Limb (tissue), 2 donors: ENCODE measurements around the gene GPR17.

ENCODE experiments used
- DNase-seq, 2 donors: peaks; one replicate each; pipeline ENCODE4 v3.0.0-alpha.2; 2016; ENCODE audit errors: extremely low spot score in 2 of 2

GPR17 gene

DNA sequence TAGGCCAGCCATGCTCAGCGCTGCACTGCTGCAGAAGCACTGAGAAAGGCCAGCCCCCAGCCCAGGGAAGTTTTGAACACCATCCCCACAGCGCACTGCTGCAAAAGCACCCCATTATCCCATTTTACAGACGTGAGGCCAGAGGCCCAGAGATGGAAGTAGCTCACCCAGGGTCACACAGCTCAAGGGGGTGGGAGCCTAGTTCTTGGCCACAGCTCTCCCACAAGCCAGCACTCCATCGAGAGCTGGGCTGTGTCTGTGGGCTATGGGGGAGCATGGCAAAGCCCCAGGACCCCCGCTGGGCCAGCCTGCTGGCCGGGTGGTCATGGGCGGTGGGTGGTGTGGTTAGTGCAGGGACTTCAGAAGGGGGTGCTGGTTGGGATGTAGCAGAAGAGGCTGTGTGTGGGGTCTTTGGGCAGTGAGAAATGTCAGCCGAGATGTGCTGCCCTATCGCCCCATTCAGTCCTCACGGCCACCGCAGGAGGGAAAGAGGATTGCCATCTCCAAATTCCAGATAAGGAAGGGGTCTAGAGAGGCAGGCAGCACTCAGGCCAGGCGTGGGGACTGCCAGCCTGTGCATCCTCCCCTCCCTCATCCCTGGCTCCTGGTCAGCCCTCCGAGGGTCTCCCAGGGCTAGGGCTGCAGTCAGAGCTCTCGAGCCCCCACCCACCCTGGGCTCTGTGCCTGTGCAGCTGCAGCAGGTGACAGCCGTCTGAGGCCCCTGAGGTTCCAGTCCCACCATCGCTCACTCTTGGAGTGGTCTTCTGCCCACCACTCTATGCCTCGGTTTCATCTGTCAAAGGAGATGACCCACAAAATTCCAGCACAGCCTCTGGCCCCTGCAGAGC is 17.0 kb upstream of the GPR17 start:
- DNase-seq, result no peak

- no peak for DNase-seq
Measured at GRCh38 chr2:127629637-127630036, 16.3 kb upstream of the GPR17 start.

- no peak for DNase-seq
Measured at GRCh38 chr2:127630096-127630863, 15.7 kb upstream of the GPR17 start.

DNA sequence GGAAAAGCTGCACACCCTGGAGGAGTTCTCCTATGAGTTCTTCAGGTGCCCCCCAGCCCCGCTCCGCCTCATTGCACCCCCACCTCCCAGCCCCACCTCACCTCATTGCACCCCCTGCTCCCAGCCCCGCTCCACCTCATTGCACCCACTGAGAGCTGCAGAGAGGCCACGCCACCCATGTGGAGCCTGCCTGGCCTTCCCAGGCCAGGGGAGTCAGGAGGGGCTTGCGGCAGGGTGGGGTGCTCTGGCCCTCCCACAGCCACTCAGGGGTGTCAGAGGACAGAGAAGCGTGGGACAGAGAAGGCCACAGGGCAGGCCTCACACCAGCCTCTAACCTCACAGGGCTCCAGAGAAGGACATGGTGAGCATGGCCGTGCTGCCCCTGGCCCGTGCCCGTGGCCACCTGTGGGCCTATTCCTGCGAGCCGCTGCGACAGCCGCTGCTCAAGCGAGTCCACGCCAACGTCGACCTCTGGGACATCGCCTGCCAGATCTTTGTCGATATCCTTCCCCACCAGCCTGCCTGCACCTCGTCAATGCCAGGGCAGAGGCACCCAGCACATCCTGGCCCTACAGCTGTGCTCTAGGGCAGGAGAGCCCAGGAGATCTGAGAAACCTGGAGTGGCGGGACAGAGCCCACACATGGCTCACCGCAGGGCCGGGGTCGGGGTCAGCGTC is 15.0 kb upstream of the GPR17 start:
- DNase-seq, result no peak

DNA sequence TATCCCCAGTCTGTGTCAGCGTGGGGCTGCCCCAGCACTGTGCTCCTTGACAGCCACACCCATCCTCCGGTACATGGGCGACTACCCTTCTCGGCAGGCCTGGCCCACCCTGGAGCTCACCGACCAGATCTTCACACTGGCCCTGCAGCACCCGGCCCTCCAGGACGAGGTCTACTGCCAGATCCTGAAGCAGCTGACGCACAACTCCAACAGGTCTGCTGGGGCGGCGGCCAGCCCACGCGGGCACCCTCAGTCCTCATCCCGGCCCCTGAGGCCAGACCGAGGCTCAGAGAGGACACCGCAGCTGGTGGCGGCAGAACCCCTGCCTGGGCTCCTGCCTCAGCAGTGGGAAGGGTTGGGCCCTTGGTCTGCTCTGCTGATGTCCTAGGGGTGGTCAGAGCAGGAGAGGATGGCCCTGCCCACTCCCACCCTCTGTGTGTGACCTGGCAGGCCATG is 14.4 kb upstream of the GPR17 start:
- no peak for DNase-seq

- no peak for DNase-seq
Measured at GRCh38 chr2:127631997-127632581, 13.9 kb upstream of the GPR17 start.

- DNase-seq, result no peak
Measured at GRCh38 chr2:127632592-127633489, 13.1 kb upstream of the GPR17 start.

DNA sequence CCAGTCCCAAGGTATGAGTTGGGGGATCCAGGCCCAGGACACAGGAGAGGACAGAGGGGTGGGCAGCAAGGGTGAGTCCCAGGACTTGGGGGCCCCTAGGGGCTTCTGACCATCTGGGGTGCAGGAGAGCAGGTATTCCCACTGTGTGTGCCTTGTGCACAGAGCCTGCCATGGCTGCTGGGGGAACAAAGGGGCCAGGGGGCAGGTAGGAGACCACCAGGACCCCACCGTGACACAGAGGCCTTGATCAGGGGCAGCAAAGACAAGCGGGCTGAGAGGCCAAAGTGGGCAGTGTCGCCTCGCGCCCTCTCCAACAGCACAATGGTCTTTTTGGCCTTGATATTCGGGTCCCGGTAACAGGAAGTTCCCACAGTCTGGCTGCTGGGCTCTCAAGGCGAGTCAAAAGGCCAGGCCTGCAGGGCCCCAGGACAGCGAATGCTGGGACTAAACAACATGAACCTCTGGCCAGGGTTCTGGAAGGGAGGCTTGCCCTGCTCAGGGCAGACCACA is 12.3 kb upstream of the GPR17 start:
- no peak for DNase-seq

DNA sequence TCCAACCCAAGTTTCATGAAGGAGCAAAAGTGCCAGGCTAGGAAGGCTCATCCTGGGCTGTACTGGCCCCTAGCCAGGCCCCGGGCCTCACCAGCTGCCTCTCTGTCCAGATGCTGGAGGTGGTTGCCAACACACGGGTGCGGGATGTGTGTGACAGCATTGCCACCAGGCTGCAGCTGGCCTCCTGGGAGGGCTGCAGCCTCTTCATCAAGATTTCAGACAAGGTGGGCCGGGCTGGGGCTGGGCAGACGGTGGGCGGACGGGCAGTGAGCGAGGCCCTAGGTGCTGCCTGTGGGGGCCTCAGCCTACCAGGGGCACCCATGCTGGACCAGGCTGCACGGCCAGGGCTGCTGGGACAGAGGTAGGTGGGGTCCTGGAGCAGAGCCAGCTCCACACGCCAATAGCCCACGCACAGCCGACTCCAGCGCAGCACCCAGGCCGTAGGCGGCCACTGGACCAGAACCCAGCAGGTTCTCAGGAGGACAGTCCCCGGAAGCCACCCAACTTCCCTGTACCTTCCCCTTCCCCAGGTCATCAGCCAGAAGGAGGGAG is 11.8 kb upstream of the GPR17 start:
- DNase-seq, result peak in 1 of 2 donors; percentile 15

DNA sequence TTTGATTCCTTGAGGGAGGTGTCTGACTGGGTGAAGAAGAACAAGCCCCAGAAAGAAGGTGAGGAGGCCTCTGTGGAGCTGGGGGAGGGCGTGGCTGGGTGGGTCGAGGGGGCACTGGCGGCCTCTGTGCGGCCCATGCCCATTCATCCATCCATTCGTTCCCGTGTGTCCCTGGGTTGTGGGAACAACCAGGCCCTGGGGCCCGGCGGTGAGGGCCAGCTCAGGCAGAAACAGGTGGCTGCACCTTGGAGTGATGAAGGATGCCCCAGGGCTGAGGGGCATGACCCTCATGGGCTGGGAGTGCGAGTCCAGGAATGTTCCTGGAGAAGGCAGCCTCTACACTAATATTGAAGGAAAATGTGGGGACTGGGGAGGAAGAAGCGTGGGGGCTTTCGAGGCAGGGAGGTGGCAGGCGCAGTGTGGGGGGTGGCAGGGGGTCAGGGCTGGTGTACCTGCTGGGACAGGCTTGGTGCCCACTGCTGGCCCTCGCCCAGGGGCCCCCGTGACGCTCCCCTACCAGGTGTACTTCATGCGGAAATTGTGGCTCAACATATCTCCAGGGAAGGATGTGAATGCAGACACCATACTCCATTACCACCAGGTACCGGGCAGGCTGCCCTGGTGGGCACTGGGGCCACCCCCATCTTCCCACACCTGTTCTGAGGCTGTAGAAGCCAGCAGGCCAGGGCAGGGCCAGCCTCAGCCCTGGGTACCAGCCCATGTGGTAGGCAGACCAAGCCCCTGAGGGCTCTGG is 11.2 kb upstream of the GPR17 start:
- no peak for DNase-seq

- DNase-seq, result no peak
Measured at GRCh38 chr2:127635380-127636237, 10.3 kb upstream of the GPR17 start.

DNA sequence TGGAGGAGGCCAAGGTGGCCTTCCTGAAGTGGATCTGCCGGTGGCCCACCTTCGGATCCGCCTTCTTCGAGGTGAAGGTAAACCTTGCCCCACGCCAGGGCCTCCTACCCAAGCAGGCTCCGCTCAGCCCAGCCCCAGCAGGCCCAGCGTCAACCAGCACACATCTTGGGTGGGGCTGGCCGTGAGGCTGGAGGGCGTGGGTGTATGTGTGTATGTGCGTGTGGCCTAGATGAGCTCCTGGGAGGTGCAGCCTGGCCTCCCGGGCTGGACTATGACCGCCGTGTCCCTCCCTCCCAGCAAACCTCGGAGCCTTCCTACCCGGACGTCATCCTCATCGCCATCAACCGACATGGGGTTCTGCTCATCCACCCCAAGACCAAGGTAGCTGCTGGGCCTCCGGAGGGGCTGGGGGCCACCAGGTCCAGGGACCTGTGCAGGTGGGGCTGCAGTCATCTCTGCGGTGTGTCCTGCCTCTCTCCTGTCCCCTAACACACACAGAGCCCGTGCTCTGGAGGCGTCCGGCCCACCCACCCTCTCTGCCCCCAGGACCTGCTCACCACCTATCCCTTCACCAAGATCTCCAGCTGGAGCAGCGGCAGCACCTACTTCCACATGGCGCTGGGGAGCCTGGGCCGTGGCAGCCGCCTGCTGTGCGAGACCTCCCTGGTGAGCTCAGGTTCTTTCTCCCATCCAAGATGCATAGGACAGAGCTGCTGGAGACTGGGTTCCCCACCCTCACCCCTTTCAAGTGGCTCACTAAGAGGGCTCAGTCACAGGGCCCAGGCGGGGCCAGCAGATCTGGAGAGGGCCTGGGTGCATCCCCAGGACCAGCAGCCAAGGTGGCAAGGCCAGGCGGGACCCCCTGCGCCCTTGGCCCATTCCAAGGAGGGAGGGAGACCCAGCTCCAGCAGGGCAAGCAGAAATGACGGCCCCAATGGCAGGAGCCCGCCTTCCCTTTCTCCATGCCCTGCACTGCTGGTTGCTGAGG is 9.4 kb upstream of the GPR17 start:
- DNase-seq, result no peak

DNA sequence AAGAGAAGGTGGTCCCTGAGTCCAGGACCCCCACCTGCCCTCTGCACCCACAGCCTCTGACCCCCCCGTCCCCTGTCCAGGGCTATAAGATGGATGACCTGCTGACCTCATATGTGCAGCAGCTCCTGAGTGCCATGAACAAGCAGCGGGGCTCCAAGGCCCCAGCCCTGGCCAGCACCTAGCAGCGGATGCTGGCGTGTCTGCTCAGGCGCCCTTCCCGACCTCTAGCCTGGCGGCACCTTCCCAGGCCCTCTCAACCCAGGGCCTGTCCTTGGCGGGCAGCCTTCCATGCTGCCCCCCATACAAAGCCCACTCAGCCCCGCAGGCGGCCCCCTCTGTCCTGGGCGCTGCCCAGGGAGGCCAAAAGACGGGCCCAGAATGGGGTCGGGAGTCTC is 8.7 kb upstream of the GPR17 start:
- no peak for DNase-seq

DNA sequence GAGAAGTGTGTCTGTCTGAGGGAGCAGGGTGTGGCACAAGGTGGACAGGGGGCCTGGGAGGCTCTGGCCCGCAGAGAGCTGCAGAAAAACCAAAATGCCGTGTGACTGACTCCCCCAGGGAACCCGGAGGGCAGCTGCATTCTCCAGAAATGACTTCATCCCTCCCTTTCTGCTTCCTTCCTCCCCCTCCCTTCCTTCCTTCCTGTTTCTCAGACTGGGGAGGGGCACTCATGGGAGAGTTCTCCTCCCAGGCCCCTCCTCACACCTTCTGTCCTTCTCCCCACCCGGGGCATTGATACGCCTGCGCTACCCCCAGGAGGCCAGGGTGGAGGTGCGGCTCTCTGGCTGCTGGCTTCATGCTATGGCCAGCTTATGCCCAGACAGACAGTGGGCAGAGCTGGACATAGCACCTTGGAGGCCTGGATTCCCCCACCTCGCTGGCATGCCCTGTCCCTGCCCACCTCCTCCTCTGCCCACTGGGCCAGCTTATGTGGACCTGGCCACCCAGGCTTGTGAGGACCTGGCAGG is 8.2 kb upstream of the GPR17 start:
- peak; percentile 57 to 58 for DNase-seq

GRCh38 chr2:127638361-127639110 is 7.4 kb upstream of the GPR17 start:
- no peak for DNase-seq

GRCh38 chr2:127639111-127639474 is 6.9 kb upstream of the GPR17 start:
- no peak for DNase-seq
